ENCODE results near the gene POMZP3. TPM values are rescaled to one million over a fixed set of nuclear protein-coding genes. Genes with fewer than 3 reads are reported as not detected.
A peak's percentile ranks its signal among the peaks of the same experiment; 100 is the strongest.
"Not testable (repeated sequence)": the region's sequence is repeated elsewhere in the genome, so short reads cannot be mapped to it uniquely, and the experiment has no call there.

The POMZP3 gene
- total RNA-seq, 1 donor from 2014 or later = 15.8 TPM

GRCh38 chr7:76575431-76575830, 51.6 kb downstream of the POMZP3 start:
- H3K9me3 Mint-ChIP-seq; H3K27ac Mint-ChIP-seq; H3K27me3 Mint-ChIP-seq (ENCODE audit: low read depth); DNase-seq (ENCODE audit: low spot score in 2 of 2, unreplicated experiment in 2 of 2); H3K36me3 Mint-ChIP-seq; H3K4me3 Mint-ChIP-seq: not testable (repeated sequence)
- peaks cover 13% of the 10 kb centered on the region for H3K4me1 Mint-ChIP-seq

GRCh38 chr7:76572296-76572695, 54.8 kb downstream of the POMZP3 start:
- not testable (repeated sequence) for DNase-seq (ENCODE audit: low spot score in 2 of 2, unreplicated experiment in 2 of 2); H3K27ac Mint-ChIP-seq; H3K36me3 Mint-ChIP-seq; H3K9me3 Mint-ChIP-seq; H3K27me3 Mint-ChIP-seq (ENCODE audit: low read depth); H3K4me3 Mint-ChIP-seq
- H3K4me1 Mint-ChIP-seq = peaks cover 17% of the 10 kb centered on the region

DNA sequence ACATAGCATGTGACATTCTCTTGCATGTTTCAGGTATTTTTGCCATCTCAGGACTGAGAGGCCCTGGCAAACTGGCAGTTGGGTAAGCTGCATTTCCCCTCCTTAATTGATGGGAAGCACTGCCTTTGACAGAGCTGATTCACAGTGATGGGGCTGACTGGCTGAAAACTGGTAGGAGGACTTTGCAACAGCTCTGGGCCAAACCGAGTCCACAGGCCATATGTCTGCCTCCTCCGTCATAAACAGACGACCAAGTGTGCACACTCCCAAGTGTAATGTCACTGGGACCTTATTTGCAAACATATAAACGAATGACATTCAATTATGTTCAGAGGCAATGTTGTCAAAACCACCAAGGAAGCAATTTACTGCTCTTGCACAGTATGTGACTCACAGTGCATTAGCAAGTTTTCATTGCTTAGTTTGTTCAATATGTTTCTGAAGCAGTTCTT, 56.7 kb downstream of the POMZP3 start:
- not testable (repeated sequence) for H3K9me3 Mint-ChIP-seq; DNase-seq (ENCODE audit: low spot score in 2 of 2, unreplicated experiment in 2 of 2); H3K4me3 Mint-ChIP-seq; H3K27me3 Mint-ChIP-seq (ENCODE audit: low read depth)
- peak overlapping the region; percentile 55 for H3K27ac Mint-ChIP-seq
- H3K4me1 Mint-ChIP-seq = peaks cover 13% of the 10 kb centered on the region
- H3K36me3 Mint-ChIP-seq = peaks cover 17% of the 10 kb centered on the region

GRCh38 chr7:76568742-76569141, 58.3 kb downstream of the POMZP3 start:
- DNase-seq (ENCODE audit: low spot score in 2 of 2, unreplicated experiment in 2 of 2); H3K27me3 Mint-ChIP-seq (ENCODE audit: low read depth); H3K4me3 Mint-ChIP-seq; H3K9me3 Mint-ChIP-seq: not testable (repeated sequence)
- Mint-ChIP-seq H3K36me3 (peaks cover 24% of the 10 kb centered on the region), H3K27ac (peak overlapping the region; percentile 61), H3K4me1 (peaks cover 13% of the 10 kb centered on the region)

DNA sequence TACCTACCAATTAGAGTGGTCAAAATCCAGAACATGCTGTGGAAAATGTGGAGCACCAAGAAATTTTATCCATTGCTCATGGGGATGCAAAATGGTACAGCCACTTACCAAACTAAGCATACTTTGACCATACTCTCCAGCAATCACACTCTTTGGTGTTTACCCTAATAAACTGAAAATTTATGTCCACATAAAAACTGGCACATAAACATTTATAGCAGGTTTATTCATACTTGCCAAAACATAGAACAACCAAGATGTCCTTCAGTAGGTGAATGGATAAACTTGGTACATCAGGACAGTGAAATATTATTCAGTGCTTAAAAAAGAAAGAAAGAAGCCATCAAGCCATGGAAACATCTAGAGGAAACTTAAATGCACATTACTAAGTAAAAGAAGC, 59.3 kb downstream of the POMZP3 start:
- peaks cover 10% of the 10 kb centered on the region for H3K9me3 Mint-ChIP-seq
- H3K36me3 Mint-ChIP-seq = peaks cover 27% of the 10 kb centered on the region
- H3K4me1 Mint-ChIP-seq; H3K27ac Mint-ChIP-seq; H3K27me3 Mint-ChIP-seq (ENCODE audit: low read depth); DNase-seq (ENCODE audit: low spot score in 2 of 2, unreplicated experiment in 2 of 2); H3K4me3 Mint-ChIP-seq: not testable (repeated sequence)

DNA sequence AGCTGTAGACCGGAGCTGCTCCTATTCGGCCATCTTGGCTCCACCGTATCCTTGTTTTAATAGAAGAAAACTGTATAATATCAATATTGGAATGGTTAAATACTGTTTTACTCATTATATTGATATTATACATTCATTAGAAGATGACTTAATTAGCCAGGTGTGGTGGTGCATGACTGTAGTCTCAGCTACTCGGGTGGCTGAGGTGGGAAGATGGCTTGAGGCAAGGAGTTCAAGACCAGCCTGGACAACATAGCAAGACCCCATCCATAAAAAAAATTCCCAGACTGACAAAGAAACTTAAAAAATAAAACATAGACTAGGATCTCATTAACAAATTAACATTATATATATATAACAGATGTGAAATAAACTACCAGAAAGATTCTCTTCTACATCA, 59.8 kb downstream of the POMZP3 start:
- not testable (repeated sequence) for H3K27ac Mint-ChIP-seq; H3K27me3 Mint-ChIP-seq (ENCODE audit: low read depth); H3K4me1 Mint-ChIP-seq; DNase-seq (ENCODE audit: low spot score in 2 of 2, unreplicated experiment in 2 of 2); H3K4me3 Mint-ChIP-seq
- Mint-ChIP-seq H3K36me3 (peaks cover 29% of the 10 kb centered on the region), H3K9me3 (peaks cover 10% of the 10 kb centered on the region)

DNA sequence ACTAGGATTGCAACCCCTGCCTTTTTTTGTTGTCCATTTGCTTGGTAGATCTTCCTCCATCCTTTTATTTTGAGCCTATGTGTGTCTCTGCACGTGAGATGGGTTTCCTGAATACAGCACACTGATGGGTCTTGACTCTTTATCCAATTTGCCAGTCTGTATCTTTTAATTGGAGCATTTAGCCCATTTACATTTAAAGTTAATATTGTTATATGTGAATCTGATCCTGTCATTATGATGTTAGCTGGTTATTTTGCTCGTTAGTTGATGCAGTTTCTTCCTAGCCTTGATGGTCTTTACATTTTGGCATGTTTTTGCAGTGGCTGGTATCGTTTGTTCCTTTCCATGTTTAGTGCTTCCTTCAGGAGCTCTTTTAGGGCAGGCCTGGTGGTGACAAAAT, 62.1 kb downstream of the POMZP3 start:
- H3K36me3 Mint-ChIP-seq = peaks cover 31% of the 10 kb centered on the region
- DNase-seq (ENCODE audit: low spot score in 2 of 2, unreplicated experiment in 2 of 2); H3K4me3 Mint-ChIP-seq; H3K27me3 Mint-ChIP-seq (ENCODE audit: low read depth); H3K4me1 Mint-ChIP-seq; H3K27ac Mint-ChIP-seq: not testable (repeated sequence)
- peaks cover 10% of the 10 kb centered on the region for H3K9me3 Mint-ChIP-seq

- not testable (repeated sequence) for H3K27ac Mint-ChIP-seq; H3K27me3 Mint-ChIP-seq (ENCODE audit: low read depth); H3K4me3 Mint-ChIP-seq; DNase-seq (ENCODE audit: low spot score in 2 of 2, unreplicated experiment in 2 of 2); H3K4me1 Mint-ChIP-seq
- Mint-ChIP-seq H3K36me3 (peaks cover 32% of the 10 kb centered on the region), H3K9me3 (peaks cover 12% of the 10 kb centered on the region)
Observed at GRCh38 chr7:76561342-76561741, 65.7 kb downstream of the POMZP3 start.

DNA sequence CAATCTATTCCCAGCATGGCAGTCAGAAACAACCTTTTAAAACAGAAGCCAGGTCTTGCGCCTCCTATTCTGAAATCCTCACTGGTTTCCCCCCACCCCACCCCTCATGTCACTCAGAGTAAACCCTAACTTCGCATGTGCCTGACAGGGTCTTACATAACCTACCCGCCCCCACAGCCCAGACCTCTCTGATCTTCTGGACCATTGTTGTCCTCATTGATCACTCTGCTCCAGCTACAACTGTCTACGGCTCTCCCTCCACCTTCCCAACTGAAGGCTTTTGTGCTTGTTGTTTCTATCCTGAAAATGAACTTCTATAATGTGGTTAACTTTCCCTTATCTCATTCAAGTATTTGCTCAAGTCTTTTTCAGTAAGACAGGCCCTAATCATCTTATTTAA, 66.9 kb downstream of the POMZP3 start:
- peaks cover 27% of the 10 kb centered on the region for H3K36me3 Mint-ChIP-seq
- not testable (repeated sequence) for H3K9me3 Mint-ChIP-seq; H3K4me3 Mint-ChIP-seq; DNase-seq (ENCODE audit: low spot score in 2 of 2, unreplicated experiment in 2 of 2); H3K27me3 Mint-ChIP-seq (ENCODE audit: low read depth); H3K4me1 Mint-ChIP-seq
- H3K27ac Mint-ChIP-seq = peak overlapping the region; percentile 66

Other genes with a start within 250 kb of the POMZP3 start
- gene SSC4D, start 217.6 kb downstream of the POMZP3 start, total RNA-seq = 22.4 to 26.2 TPM (median 25.2 TPM) in 3 replicates
- 0.41 to 0.89 TPM in 2 of 3 replicates, not detected in the other for gene ZP3, start 202.3 kb downstream of the POMZP3 start, total RNA-seq
- 18.9 to 24.6 TPM (median 23.4 TPM) in 3 replicates for gene DTX2, start 165.6 kb downstream of the POMZP3 start, total RNA-seq
- gene UPK3B, start 116.7 kb downstream of the POMZP3 start, total RNA-seq = 49.5 to 56.9 TPM (median 50.1 TPM) in 3 replicates
- 0.18 to 0.44 TPM (median 0.34 TPM) in 3 replicates for gene SPDYE16, start 84.0 kb downstream of the POMZP3 start, total RNA-seq

Measured in mesothelial cell of epicardium (in vitro differentiated cells).